Activated B cell treated with CpG ODN at 0.5 μM for 24 hours (primary cell): ENCODE measurements around the gene ANKDD1A. TPM values are rescaled to one million over a fixed set of nuclear protein-coding genes. Genes with fewer than 3 reads are reported as not detected.

Experiments used
- ATAC-seq: fragments of 200-7000 bp; cut with Tn5 transposase; one replicate; pipeline ENCODE4 v1.10.0; 2021; ENCODE audit warnings: low read depth, mild to moderate bottlenecking, moderate library complexity
- CTCF ChIA-PET: fragments of 350-600 bp; sonication (Branson Sonifier 250); formaldehyde crosslinking; loops from one replicate; lab custom pipeline; 2021; ENCODE audit warnings: antibody characterized with exemption; lab: Charles Lee
- POLR2A ChIA-PET: fragments of 350-600 bp; sonication (Branson Sonifier 250); formaldehyde crosslinking; loops from one replicate; lab custom pipeline; 2021; ENCODE audit warnings: antibody characterized with exemption; lab: Charles Lee
- DNase-seq: peaks from one replicate; pipeline ENCODE4 v3.0.0; 2022
- H3K27ac Mint-ChIP-seq: one replicate; pipeline ENCODE4 v1.8.0; 2020; ENCODE audit warnings: mixed read lengths
- H3K27me3 Mint-ChIP-seq: one replicate; pipeline ENCODE4 v1.8.0; 2021; ENCODE audit warnings: mixed read lengths
- H3K36me3 Mint-ChIP-seq: one replicate; pipeline ENCODE4 v1.8.0; 2021; ENCODE audit warnings: low read depth, mixed read lengths
- H3K4me1 Mint-ChIP-seq: one replicate; pipeline ENCODE4 v1.8.0; 2021; ENCODE audit warnings: mixed read lengths
- H3K4me3 Mint-ChIP-seq: one replicate; pipeline ENCODE4 v1.8.0; 2020; ENCODE audit warnings: mild to moderate bottlenecking, mixed read lengths
- H3K9me3 Mint-ChIP-seq: one replicate; pipeline ENCODE4 v1.8.0; 2020; ENCODE audit warnings: mixed read lengths
- CTCF ChIP-seq: fragments of 200-600 bp; IDR thresholded peaks from one replicate; pipeline ENCODE4 v1.8.0; 2022; ENCODE audit warnings: antibody characterized with exemption, mild to moderate bottlenecking
- intact Hi-C: fragments of 100-400 bp; cut with micrococcal nuclease; formaldehyde crosslinking; loops from one replicate; pipeline ENCODE4 v1.15.1; 2024
- total RNA-seq: library from RNA; stranded (reverse); gene quantifications from 2 replicates; pipeline ENCODE4 v1.2.3, GENCODE V29; 2022

Gene ANKDD1A
- total RNA-seq, 1 donor from 2014 or later: 3.9 TPM

DNA sequence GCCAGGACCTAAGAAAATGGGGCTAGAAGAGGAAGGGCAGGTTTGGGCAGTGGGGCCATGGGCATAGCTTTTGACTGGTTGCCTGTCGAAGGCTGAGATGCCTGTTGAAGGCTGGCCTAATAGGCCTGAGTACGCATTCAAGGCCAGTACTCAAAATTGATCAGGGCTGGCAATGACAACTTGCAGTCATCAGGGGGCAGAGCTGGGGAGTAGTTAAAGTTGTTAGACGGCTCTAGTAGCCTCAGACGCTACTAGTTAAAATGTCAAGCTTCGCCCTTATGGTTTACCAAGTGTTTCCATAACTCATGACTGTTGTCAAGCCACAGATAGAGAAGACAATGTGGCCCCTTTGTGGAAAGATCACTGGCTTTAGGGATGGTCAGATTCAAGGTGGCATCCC, 49.3 kb downstream of the ANKDD1A start:
- peaks cover 87% of the 10 kb centered on the region for H3K36me3 Mint-ChIP-seq
- no peak overlapping the region for H3K4me3 Mint-ChIP-seq
- ChIA-PET CTCF (interaction anchor here (2.2 kb wide), 1 partner anchor 48 kb away, joined by 6 read pairs; no protein-coding TSS in a partner anchor), POLR2A (no interaction called here)
- H3K27me3 Mint-ChIP-seq: no peaks in the 10 kb centered on the region
- intact Hi-C loops: no loop called here
- no peak overlapping the region for H3K27ac Mint-ChIP-seq
- ATAC-seq (no peak), DNase-seq (no peak)
- H3K9me3 Mint-ChIP-seq: no peaks in the 10 kb centered on the region
- TF ChIP-seq CTCF: no peak
- H3K4me1 Mint-ChIP-seq: no peaks in the 10 kb centered on the region

DNA sequence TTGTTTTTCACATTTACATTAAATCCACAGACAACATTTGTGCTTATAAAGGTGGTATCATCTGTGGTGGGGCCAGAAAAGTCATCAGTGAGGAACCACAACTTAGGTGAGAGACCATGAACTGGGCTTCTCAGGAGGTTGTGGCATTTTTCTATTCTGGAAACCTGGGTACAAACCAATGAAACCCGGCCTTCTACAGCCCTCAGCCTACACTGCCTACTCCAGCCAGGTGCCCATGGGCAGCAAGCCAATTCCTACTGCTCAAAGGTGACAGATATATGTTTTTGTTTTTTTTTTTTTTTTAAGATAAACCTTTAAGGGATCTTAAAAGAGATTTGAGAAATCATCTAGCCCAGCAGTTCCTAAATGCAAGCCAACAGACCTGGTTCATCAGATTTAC, 57.7 kb downstream of the ANKDD1A start:
- POLR2A ChIA-PET: no interaction called here
- Mint-ChIP-seq H3K9me3 (no peaks in the 10 kb centered on the region), H3K27ac (no peak overlapping the region), H3K27me3 (no peaks in the 10 kb centered on the region), H3K36me3 (peaks cover 69% of the 10 kb centered on the region), H3K4me1 (no peaks in the 10 kb centered on the region), H3K4me3 (no peak overlapping the region)
- no peak for DNase-seq
- intact Hi-C loops: no loop called here
- no peak for ATAC-seq
- TF ChIP-seq CTCF: no peak
- CTCF ChIA-PET: no interaction called here

DNA sequence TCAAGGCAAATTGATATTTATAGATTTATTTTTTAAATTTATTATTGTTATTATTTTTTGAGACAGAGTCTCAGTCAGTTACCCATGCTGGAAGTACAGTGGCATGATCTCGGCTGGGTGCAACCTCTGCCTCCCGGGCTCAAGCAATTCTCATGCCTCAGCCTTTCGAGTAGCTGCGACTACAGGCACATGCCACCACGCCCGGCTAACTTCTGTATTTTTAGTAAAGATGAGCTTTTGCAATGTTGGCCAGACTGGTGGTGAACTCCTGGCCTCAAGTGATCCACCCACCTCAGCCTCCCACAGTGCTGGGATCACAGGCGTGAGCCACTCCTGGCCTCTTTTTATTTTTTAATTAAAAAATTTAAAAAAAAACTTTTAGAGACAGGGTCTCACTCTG, 59.0 kb downstream of the ANKDD1A start:
- CTCF ChIA-PET: interaction anchor here (0.5 kb wide), 1 partner anchor 24 kb away, joined by 4 read pairs; no protein-coding TSS in a partner anchor

DNA sequence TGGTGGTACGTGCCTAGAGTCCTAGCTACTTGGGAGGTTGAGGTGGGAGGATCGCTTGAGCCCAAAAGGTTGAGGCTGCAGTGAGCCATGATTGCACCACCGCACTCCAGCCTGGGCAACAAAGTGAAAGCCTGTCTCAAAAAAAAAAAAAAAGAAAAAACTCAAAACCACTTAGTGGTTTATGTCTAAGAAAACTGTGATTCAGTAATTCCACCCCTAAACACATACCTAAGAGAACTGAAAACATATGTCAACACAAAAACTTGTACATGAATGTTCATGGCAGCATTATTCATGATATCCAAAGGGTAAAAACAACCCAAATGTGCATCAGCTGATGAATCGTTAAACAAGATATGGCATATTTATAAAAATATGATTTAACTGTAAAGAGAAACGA, 63.7 kb downstream of the ANKDD1A start:
- Mint-ChIP-seq H3K9me3 (no peaks in the 10 kb centered on the region), H3K36me3 (peaks cover 68% of the 10 kb centered on the region), H3K27me3 (no peaks in the 10 kb centered on the region), H3K4me1 (no peaks in the 10 kb centered on the region), H3K4me3 (no peak overlapping the region), H3K27ac (no peak overlapping the region)
- ATAC-seq (no peak), DNase-seq (no peak)
- intact Hi-C loops: no loop called here
- no peak for TF ChIP-seq CTCF
- ChIA-PET CTCF (no interaction called here), POLR2A (no interaction called here)

More for the DNA sequence above, 59.0 kb downstream of the ANKDD1A start:
- TF ChIP-seq CTCF: no peak
- H3K36me3 Mint-ChIP-seq: peaks cover 64% of the 10 kb centered on the region
- no peaks in the 10 kb centered on the region for H3K27me3 Mint-ChIP-seq
- H3K4me3 Mint-ChIP-seq: no peak overlapping the region
- H3K4me1 Mint-ChIP-seq: no peaks in the 10 kb centered on the region
- no peaks in the 10 kb centered on the region for H3K9me3 Mint-ChIP-seq
- H3K27ac Mint-ChIP-seq: no peak overlapping the region
- ATAC-seq (no peak), DNase-seq (no peak)
- intact Hi-C loops: no loop called here
- POLR2A ChIA-PET: no interaction called here

DNA sequence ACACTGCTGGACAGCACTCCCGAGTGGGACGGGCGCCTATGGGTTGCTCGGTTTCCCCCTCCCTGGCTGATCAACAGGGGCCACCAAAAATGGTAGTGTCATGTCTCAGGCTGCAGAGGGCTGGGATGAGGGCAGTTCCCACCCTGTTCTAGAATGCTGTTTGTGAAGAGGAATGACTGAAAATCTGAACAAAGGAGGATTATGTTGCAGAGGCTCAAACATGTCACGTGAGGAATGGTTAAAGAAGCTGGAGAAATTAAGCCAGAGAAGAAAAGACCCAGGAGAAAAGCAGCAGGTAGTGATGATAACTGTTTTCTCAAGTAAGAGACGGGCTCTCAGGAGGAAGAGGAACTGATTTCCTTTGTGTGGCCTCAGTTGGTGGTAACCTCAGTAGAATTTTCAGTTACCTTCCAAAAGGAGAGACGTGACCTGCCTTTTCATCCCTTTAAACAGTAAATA, 67.6 kb downstream of the ANKDD1A start:
- H3K27me3 Mint-ChIP-seq: no peaks in the 10 kb centered on the region
- ATAC-seq (no peak), DNase-seq (no peak)
- TF ChIP-seq CTCF: no peak
- peaks cover 67% of the 10 kb centered on the region for H3K36me3 Mint-ChIP-seq
- H3K4me3 Mint-ChIP-seq: no peak overlapping the region
- POLR2A ChIA-PET: no interaction called here
- H3K9me3 Mint-ChIP-seq: no peaks in the 10 kb centered on the region
- H3K4me1 Mint-ChIP-seq: peaks cover 5% of the 10 kb centered on the region
- intact Hi-C loops: no loop called here
- CTCF ChIA-PET: no interaction called here
- no peak overlapping the region for H3K27ac Mint-ChIP-seq
